C4-2B (cell line): ENCODE data around the gene CHCHD10.

Experiments used
- ZFX ChIP-seq: fragments of 450-650 bp; IDR thresholded peaks from 2 replicates; pipeline ENCODE4 v1.6.1; 2017
- TF ChIP-seq, protein P1 (sequence below): fragments of 450-650 bp; conservative IDR thresholded peaks from 2 replicates; pipeline ENCODE4 v1.5.1; 2017; ENCODE audit warnings: mild to moderate bottlenecking

DNA sequence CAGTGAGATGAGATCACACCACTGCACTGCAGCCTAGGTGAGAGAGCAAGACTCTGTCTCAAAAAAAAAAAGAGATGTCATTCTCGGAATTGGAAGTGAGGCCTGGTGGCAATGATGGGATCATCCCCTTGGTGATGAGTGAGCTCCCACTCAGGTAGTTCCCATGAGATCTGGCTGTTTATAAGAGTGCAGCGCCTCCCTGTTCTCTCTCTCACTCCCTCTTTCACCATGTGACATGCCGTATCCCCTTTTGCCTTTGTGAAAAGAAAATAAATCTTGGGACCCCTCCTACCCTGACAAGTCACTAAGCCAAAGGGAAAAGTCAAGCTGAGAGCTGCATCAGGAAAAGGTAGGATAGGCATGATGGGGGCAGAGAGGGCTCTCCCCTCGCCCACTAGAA, 45.6 kb downstream of the CHCHD10 start:
- TF ChIP-seq, protein P1, sequence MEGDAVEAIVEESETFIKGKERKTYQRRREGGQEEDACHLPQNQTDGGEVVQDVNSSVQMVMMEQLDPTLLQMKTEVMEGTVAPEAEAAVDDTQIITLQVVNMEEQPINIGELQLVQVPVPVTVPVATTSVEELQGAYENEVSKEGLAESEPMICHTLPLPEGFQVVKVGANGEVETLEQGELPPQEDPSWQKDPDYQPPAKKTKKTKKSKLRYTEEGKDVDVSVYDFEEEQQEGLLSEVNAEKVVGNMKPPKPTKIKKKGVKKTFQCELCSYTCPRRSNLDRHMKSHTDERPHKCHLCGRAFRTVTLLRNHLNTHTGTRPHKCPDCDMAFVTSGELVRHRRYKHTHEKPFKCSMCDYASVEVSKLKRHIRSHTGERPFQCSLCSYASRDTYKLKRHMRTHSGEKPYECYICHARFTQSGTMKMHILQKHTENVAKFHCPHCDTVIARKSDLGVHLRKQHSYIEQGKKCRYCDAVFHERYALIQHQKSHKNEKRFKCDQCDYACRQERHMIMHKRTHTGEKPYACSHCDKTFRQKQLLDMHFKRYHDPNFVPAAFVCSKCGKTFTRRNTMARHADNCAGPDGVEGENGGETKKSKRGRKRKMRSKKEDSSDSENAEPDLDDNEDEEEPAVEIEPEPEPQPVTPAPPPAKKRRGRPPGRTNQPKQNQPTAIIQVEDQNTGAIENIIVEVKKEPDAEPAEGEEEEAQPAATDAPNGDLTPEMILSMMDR: no peak
- no peak for TF ChIP-seq ZFX
